Esophagus squamous epithelium (tissue), 4 donors: ENCODE data around the gene SEPTIN14.

Experiments used
- CTCF ChIP-seq, 6 experiments: fragments of 450-650 bp in 4 of 6; fragments of 200-600 bp in 2 of 6; sonication (generic) in 2 of 6; IDR thresholded peaks; one replicate each; pipeline ENCODE4 v1.5.1; 2016 to 2019; ENCODE audit warnings: antibody characterized with exemption in 6 of 6, mild to moderate bottlenecking in 4 of 6, moderate library complexity in 4 of 6
- POLR2A ChIP-seq, 4 donors: fragments of 450-650 bp; IDR thresholded peaks; one replicate each; pipeline ENCODE4 v1.6.1; 2017; ENCODE audit warnings: antibody characterized with exemption in 4 of 4, mild to moderate bottlenecking in 4 of 4, moderate library complexity in 3 of 4

DNA sequence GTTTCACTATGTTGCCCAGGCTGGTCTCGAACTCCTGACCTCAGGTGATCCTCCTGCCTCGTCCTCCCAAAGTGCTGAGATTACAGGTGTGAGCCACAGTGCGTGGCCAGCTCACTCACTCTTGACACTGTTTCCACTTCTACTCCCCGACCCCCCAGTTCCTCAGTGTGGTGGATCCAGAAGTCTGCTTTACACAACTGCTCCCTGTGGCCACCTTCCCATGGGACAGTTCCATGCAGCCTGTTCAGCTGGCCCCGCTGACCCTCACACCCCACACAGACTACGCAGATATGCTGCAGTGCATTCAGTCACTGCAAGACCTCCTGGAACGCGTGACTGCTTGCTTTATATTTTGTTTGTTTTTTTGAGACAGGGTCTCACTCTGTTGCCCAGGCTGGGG, 86.4 kb downstream of the SEPTIN14 start:
- TF ChIP-seq POLR2A (IDR thresholded peaks at IDR 0.05) (no peak), CTCF (IDR thresholded peaks at IDR 0.05) (no peak)
